IgD-negative memory B cell (primary cell): ENCODE data around the gene DNTT. TPM values are rescaled to one million over a fixed set of nuclear protein-coding genes. Genes with fewer than 3 reads are reported as not detected.

ENCODE experiments used
- H3K27ac Mint-ChIP-seq, 3 donors: one replicate each; pipeline ENCODE4 v1.8.0; 2020 to 2022; ENCODE audit warnings: mild to moderate bottlenecking in 3 of 3, mixed read lengths in 3 of 3, moderate library complexity in 1 of 3
- H3K27me3 Mint-ChIP-seq: one replicate; pipeline ENCODE4 v1.8.0; 2021; ENCODE audit warnings: mixed read lengths
- H3K36me3 Mint-ChIP-seq: one replicate; pipeline ENCODE4 v1.8.0; 2020; ENCODE audit warnings: mild to moderate bottlenecking, mixed read lengths
- H3K4me1 Mint-ChIP-seq, 3 donors: one replicate each; pipeline ENCODE4 v1.8.0; 2020 to 2022; ENCODE audit warnings: mixed read lengths in 3 of 3, mild to moderate bottlenecking in 1 of 3
- H3K4me3 Mint-ChIP-seq, 4 donors: one replicate each; pipeline ENCODE4 v1.8.0; 2020 to 2022; ENCODE audit warnings: mild to moderate bottlenecking in 4 of 4, mixed read lengths in 4 of 4, moderate library complexity in 3 of 4
- H3K9me3 Mint-ChIP-seq, 3 donors: one replicate each; pipeline ENCODE4 v1.8.0; 2020 to 2021; ENCODE audit warnings: mixed read lengths in 3 of 3, mild to moderate bottlenecking in 1 of 3
- polyA plus RNA-seq: library from polyadenylated mRNA; unstranded; fragments of 300-500 nt; fragmentation: Illumina TruSeq; gene quantifications from one replicate; pipeline ENCODE4 v1.2.3, GENCODE V29; 2021

DNTT gene
- polyA plus RNA-seq, 1 donor from 2014 or later: 0.10 TPM

- Mint-ChIP-seq H3K9me3 (no peaks in the 10 kb centered on the region), H3K4me1 (peaks cover 44 to 53% (median 47%) of the 10 kb centered on the region in 3 donors), H3K36me3 (peaks cover 16% of the 10 kb centered on the region)
Measured at GRCh38 chr10:96269438-96270300, 34.6 kb upstream of the DNTT start.

DNA sequence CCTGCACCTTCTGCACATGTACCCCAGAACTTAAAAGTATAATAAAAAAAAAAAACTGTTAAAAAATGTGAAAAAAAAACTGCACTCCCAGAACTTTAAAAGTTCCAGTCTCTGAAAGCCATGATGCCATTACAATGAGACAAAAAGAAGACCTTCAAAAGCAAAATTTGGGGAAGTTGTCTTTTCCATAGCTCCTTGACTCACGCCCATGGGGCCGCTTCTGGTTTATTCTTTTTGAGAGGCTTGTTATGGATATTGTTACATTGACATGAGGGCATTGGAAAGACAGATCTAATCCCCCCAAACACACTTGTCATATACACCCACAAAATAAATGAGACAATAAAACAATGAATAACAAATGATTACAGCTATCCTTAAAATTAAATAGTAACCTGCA lies 33.7 kb upstream of the DNTT start:
- H3K9me3 Mint-ChIP-seq: no peaks in the 10 kb centered on the region
- peaks cover 16% of the 10 kb centered on the region for H3K36me3 Mint-ChIP-seq

More at GRCh38 chr10:96269438-96270300, 34.6 kb upstream of the DNTT start:
- Mint-ChIP-seq H3K27ac (peak overlapping the region; percentile 68 to 98 (median 89)), H3K4me3 (peak overlapping the region; percentile 88 to 100 (median 100)), H3K27me3 (no peaks in the 10 kb centered on the region)

DNA sequence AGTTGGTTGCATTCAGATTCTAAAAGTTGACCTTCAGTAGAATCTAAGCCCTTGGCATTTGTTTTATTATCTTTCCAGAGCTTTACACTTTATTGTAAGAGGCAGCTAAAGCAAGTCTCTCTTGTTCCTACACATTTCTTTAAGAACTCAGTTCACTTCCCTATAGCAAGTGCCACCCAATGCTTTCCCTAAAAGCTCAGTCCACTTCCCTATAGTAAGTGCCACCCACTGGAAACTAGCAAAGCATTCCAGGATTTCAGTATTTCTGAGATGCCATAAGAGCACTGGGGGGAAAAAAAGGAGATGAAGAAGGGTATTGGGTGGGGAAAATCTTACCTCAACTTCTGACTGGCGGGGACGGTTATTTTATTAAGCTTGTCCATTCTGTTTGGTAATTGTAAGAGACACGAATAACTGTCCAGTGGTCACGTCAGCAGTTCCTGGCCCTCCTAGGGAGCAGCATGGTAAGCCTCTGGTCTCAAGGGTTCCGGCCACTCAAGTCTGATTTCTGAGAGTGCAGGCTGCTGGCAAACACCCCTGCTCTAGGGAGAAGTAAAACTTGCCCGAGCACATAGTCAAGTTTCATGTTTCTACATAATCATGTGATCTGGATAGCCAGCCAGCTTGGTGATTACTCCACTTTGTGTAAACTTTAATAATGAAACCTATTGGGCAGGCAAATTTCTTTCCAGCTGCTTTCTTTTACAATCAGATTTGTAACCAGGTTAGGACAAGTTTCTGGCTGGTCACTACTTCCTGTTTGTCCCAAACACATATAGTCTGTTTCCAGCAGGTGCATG lies 33.0 kb upstream of the DNTT start, which contains the start of gene BLNK:
TSS of gene BLNK (minus strand) at position 554 of the 800 bp plus-strand sequence. CDS start at position 383, 171 bp downstream.
- peak within 1 kb of the TSS; percentile 68 to 98 (median 89) for H3K27ac Mint-ChIP-seq

More for the DNA sequence above, 33.7 kb upstream of the DNTT start:
- no peaks in the 10 kb centered on the region for H3K27me3 Mint-ChIP-seq
- H3K4me1 Mint-ChIP-seq: peaks cover 39 to 53% (median 47%) of the 10 kb centered on the region in 3 donors
- H3K27ac Mint-ChIP-seq: peak overlapping the region; percentile 68 to 98 (median 89)
- peak overlapping the region; percentile 88 to 100 (median 100) for H3K4me3 Mint-ChIP-seq

GRCh38 chr10:96272316-96273280 lies 31.6 kb upstream of the DNTT start:
- peaks cover 6% of the 10 kb centered on the region for H3K36me3 Mint-ChIP-seq
- H3K27me3 Mint-ChIP-seq: no peaks in the 10 kb centered on the region
- peaks cover 28 to 52% (median 47%) of the 10 kb centered on the region in 3 donors for H3K4me1 Mint-ChIP-seq
- H3K9me3 Mint-ChIP-seq: peaks cover 0 to 1% (median 0%) of the 10 kb centered on the region in 3 donors
- H3K4me3 Mint-ChIP-seq: peak overlapping the region; percentile 88 to 100 (median 100)
- H3K27ac Mint-ChIP-seq: peak overlapping the region; percentile 68 to 98 (median 89)

More for the DNA sequence above, 33.0 kb upstream of the DNTT start, which contains the start of gene BLNK:
- H3K4me3 Mint-ChIP-seq: peak within 1 kb of the TSS; percentile 88 to 100 (median 100)
- H3K36me3 Mint-ChIP-seq: peaks cover 11% of the 10 kb centered on the region
- H3K27me3 Mint-ChIP-seq: no peaks in the 10 kb centered on the region
- H3K9me3 Mint-ChIP-seq: no peaks in the 10 kb centered on the region
- peaks cover 33 to 53% (median 47%) of the 10 kb centered on the region in 3 donors for H3K4me1 Mint-ChIP-seq

DNA sequence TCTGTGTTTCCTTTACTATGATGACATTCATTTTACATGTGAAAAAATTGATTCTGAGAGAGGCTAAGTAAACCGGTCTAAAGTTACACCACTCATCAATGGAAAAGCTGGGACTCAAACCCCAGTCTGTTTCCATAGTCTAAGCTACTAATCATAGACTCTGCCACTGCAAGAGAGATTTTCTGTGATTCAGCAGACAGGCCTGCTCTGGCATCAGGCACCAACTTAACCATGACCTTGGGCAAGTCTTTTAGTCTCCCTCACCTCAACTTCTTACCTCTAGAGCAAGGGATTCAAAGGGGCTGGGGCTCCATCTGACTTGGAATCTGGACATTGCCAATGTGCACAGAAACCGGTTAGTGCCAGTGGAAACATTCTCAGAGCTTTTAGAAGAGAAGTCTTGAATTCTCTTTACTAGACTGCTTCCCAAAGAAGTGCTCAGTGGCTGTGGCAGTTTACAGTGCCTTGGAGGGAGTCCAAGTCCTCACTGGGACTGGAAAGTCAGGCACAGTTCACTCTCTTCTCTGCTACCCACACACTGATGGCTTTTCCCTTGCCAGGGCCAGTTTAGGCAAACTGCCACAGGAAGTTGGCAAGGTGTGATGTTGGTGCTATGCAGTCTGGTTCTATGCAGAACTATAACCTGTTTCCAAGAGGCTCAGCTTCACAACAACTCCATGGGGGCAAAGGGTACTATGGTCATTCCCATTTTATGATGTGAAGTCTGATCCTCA lies 28.4 kb upstream of the DNTT start:
- Mint-ChIP-seq H3K9me3 (peaks cover 0 to 1% (median 0%) of the 10 kb centered on the region in 3 donors), H3K27me3 (no peaks in the 10 kb centered on the region), H3K4me1 (peaks cover 30 to 54% (median 39%) of the 10 kb centered on the region in 3 donors), H3K36me3 (no peaks in the 10 kb centered on the region), H3K27ac (peak overlapping the region; percentile 12 to 74 (median 67)), H3K4me3 (peak overlapping the region in 3 of 4 donors; percentile 15 to 59 (median 46))

GRCh38 chr10:96276426-96276825 lies 27.8 kb upstream of the DNTT start:
- Mint-ChIP-seq H3K4me3 (peak overlapping the region in 3 of 4 donors; percentile 1 to 46 (median 24)), H3K9me3 (peaks cover 0 to 1% (median 0%) of the 10 kb centered on the region in 3 donors), H3K27me3 (no peaks in the 10 kb centered on the region), H3K27ac (peak overlapping the region; percentile 12 to 76 (median 74)), H3K36me3 (no peaks in the 10 kb centered on the region), H3K4me1 (peaks cover 30 to 54% (median 39%) of the 10 kb centered on the region in 3 donors)

GRCh38 chr10:96276831-96277230 lies 27.4 kb upstream of the DNTT start:
- Mint-ChIP-seq H3K27ac (peak overlapping the region; percentile 12 to 76 (median 74)), H3K36me3 (no peaks in the 10 kb centered on the region), H3K4me1 (peaks cover 30 to 55% (median 39%) of the 10 kb centered on the region in 3 donors), H3K4me3 (peak overlapping the region in 3 of 4 donors; percentile 1 to 24 (median 8)), H3K9me3 (peaks cover 0 to 1% (median 0%) of the 10 kb centered on the region in 3 donors), H3K27me3 (no peaks in the 10 kb centered on the region)

GRCh38 chr10:96279191-96279641 lies 25.0 kb upstream of the DNTT start:
- Mint-ChIP-seq H3K4me3 (peak overlapping the region in 3 of 4 donors; percentile 17 to 39 (median 33)), H3K4me1 (peaks cover 25 to 42% (median 37%) of the 10 kb centered on the region in 3 donors), H3K27ac (peak overlapping the region in 2 of 3 donors; percentile 60 to 81), H3K36me3 (no peaks in the 10 kb centered on the region), H3K27me3 (no peaks in the 10 kb centered on the region), H3K9me3 (peaks cover 0 to 1% (median 0%) of the 10 kb centered on the region in 3 donors)

GRCh38 chr10:96280859-96281258 lies 23.4 kb upstream of the DNTT start:
- Mint-ChIP-seq H3K9me3 (peaks cover 0 to 1% (median 0%) of the 10 kb centered on the region in 3 donors), H3K36me3 (no peaks in the 10 kb centered on the region), H3K27me3 (no peaks in the 10 kb centered on the region), H3K4me1 (peaks cover 25 to 43% (median 37%) of the 10 kb centered on the region in 3 donors), H3K4me3 (no peak overlapping the region), H3K27ac (no peak overlapping the region)

- no peaks in the 10 kb centered on the region for H3K27me3 Mint-ChIP-seq
- H3K27ac Mint-ChIP-seq: peak overlapping the region in 1 of 3 donors; percentile 87
- H3K9me3 Mint-ChIP-seq: peaks cover 0 to 1% (median 0%) of the 10 kb centered on the region in 3 donors
- peaks cover 22 to 40% (median 34%) of the 10 kb centered on the region in 3 donors for H3K4me1 Mint-ChIP-seq
- H3K4me3 Mint-ChIP-seq: no peak overlapping the region
- H3K36me3 Mint-ChIP-seq: no peaks in the 10 kb centered on the region
Measured at GRCh38 chr10:96281444-96282029, 22.7 kb upstream of the DNTT start.

- Mint-ChIP-seq H3K4me1 (peaks cover 27 to 38% (median 38%) of the 10 kb centered on the region in 3 donors), H3K36me3 (no peaks in the 10 kb centered on the region), H3K27me3 (no peaks in the 10 kb centered on the region), H3K9me3 (no peaks in the 10 kb centered on the region), H3K27ac (peak overlapping the region in 1 of 3 donors; percentile 73), H3K4me3 (no peak overlapping the region)
Measured at GRCh38 chr10:96283351-96283750, 20.9 kb upstream of the DNTT start.

DNA sequence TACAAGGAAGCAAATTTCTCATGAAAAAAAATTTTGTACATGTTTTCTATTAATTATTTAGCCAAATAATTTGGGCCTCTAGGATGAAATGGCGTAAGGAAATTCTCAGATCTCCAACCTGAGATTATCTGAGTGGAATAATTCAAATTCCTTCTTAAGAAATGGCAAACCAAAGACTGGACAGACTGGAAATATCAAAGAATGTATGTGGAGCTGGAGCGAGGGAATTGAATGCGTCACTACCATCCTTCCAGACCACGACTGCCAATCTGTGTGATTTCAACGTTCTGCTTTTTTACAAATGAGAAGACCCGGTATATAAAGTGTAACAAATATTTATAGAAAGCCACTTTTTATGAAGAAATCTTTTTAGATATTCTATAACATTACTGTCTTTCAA lies 20.5 kb upstream of the DNTT start:
- no peaks in the 10 kb centered on the region for H3K9me3 Mint-ChIP-seq
- no peak overlapping the region for H3K27ac Mint-ChIP-seq
- H3K4me3 Mint-ChIP-seq: no peak overlapping the region
- H3K36me3 Mint-ChIP-seq: no peaks in the 10 kb centered on the region
- no peaks in the 10 kb centered on the region for H3K27me3 Mint-ChIP-seq
- peaks cover 29 to 40% (median 38%) of the 10 kb centered on the region in 3 donors for H3K4me1 Mint-ChIP-seq
